Stimulated activated memory B cell treated with anti-CD40 and anti-IgM and Interleukin-4, amounts not matched to agents 10 μg/mL and 1 μg/mL and 100 μg/mL, for 72 hours (primary cell): Measurements from ENCODE around the gene GALNT2.
A peak's percentile ranks its signal among the peaks of the same experiment; 100 is the strongest.

Experiments
- ATAC-seq: fragments of 150-1000 bp; cut with Tn5 transposase; 2 replicates; pipeline ENCODE4 v1.10.0; 2021
- H3K27ac Mint-ChIP-seq: one replicate; pipeline ENCODE4 v1.8.0; 2022; ENCODE audit warnings: mild to moderate bottlenecking, mixed read lengths
- H3K27me3 Mint-ChIP-seq: one replicate; pipeline ENCODE4 v1.8.0; 2022; ENCODE audit warnings: mixed read lengths
- H3K36me3 Mint-ChIP-seq: one replicate; pipeline ENCODE4 v1.8.0; 2022; ENCODE audit warnings: mixed read lengths
- H3K4me1 Mint-ChIP-seq: one replicate; pipeline ENCODE4 v1.8.0; 2022; ENCODE audit warnings: mixed read lengths
- H3K4me3 Mint-ChIP-seq: one replicate; pipeline ENCODE4 v1.8.0; 2022; ENCODE audit warnings: mild to moderate bottlenecking, moderate library complexity, mixed read lengths
- H3K9me3 Mint-ChIP-seq: one replicate; pipeline ENCODE4 v1.8.0; 2022; ENCODE audit warnings: mixed read lengths

GALNT2 gene

DNA sequence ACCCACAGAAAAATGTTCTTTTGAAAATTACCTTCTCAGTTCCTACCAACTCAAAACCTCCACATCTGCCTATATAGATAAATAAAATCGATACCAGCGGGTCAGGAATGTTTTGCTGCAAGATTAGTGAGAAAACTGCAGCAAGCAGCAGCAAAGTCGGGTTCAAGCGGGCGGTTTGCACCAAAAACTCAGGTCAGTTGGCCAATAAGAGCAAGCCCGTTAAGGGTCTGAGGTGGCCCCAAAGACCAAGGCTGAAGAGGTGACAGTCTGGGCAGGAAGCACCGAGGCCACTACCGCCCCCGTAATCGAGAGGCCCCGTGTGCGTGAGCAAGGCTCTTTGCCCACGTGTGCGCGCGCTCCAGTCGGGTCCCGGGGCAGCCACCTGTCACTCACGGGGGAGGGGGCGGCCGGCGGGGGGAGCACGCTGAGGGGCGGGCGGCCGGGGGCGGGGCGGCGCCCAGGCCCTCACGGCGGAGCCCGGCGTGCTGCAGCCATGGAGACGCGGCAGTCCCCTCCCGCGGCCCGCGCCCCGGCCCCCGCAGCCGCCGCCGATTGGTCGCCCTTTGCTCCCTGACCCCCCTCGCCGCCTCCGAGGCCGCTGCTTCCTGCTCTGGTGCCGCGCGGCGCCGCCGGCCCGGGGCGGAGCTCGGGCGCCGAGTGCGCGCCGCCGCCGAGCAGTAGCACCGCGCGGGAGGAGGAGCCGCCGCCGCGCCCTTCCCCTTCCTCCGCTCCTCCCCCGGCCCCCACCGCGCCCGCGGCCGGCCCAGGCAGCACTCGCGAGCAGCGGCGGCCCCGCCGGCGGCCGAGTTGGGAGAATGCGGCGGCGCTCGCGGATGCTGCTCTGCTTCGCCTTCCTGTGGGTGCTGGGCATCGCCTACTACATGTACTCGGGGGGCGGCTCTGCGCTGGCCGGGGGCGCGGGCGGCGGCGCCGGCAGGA, at the start of gene GALNT2:
GALNT2 (plus strand) TSS at position 773 of the 939 bp plus-strand sequence; CDS start at position 816, 43 bp downstream.
- peaks cover 53% of the 10 kb centered on the region for H3K4me1 Mint-ChIP-seq
- ATAC-seq: peak; percentile 95
- no peaks in the 10 kb centered on the region for H3K27me3 Mint-ChIP-seq
- H3K27ac Mint-ChIP-seq: peak within 1 kb of the TSS; percentile 92
- peaks cover 4% of the 10 kb centered on the region for H3K9me3 Mint-ChIP-seq
- peaks cover 1% of the 10 kb centered on the region for H3K36me3 Mint-ChIP-seq
- peak within 1 kb of the TSS; percentile 96 for H3K4me3 Mint-ChIP-seq

- peaks cover 3% of the 10 kb centered on the region for H3K9me3 Mint-ChIP-seq
- peaks cover 23% of the 10 kb centered on the region for H3K27me3 Mint-ChIP-seq
- ATAC-seq: no peak
- H3K4me3 Mint-ChIP-seq: no peak overlapping the region
- H3K36me3 Mint-ChIP-seq: no peaks in the 10 kb centered on the region
- H3K4me1 Mint-ChIP-seq: no peaks in the 10 kb centered on the region
- H3K27ac Mint-ChIP-seq: no peak overlapping the region
Measured at GRCh38 chr1:230020451-230020850, 46.6 kb upstream of the GALNT2 start.

DNA sequence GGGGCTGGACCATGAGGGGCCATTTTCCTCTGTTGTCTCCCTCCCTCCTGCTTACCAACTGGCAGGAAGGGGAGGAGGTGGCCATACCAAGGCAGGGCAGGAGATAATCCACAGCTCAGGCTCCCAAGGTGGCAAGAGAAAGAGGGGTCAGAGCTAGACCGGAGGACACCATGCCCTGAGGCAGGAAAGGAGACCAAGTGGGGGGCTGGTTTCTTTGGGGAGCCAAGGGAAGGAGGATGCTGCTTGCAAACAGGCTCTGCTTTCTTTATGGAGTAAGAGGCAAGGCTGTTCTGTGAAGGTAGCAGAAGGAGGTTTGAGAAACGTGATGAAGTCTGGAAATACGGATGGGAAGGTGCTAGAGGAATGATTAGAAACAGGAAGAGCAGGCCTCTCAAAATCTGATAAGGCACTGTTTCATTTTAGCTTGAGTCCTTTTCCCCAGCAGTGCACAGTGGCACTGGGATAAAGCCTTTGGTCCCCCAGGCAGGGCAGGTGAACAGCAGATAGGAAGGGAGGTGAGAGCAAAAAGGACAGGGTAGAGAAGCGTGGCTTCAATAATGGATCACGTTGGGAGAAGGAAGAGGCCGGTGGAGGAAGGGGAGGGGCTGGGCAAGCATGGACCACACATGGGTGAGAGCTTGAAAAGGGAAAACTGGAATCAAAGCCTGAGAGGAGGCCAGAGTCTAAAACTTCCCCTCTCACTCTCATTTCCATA, 44.2 kb upstream of the GALNT2 start:
- ATAC-seq: no peak
- Mint-ChIP-seq H3K4me1 (no peaks in the 10 kb centered on the region), H3K36me3 (peaks cover 5% of the 10 kb centered on the region), H3K4me3 (no peak overlapping the region), H3K9me3 (peaks cover 7% of the 10 kb centered on the region), H3K27me3 (peaks cover 23% of the 10 kb centered on the region), H3K27ac (no peak overlapping the region)

GRCh38 chr1:230025686-230026085, 41.4 kb upstream of the GALNT2 start:
- H3K36me3 Mint-ChIP-seq: peaks cover 5% of the 10 kb centered on the region
- no peak for ATAC-seq

DNA sequence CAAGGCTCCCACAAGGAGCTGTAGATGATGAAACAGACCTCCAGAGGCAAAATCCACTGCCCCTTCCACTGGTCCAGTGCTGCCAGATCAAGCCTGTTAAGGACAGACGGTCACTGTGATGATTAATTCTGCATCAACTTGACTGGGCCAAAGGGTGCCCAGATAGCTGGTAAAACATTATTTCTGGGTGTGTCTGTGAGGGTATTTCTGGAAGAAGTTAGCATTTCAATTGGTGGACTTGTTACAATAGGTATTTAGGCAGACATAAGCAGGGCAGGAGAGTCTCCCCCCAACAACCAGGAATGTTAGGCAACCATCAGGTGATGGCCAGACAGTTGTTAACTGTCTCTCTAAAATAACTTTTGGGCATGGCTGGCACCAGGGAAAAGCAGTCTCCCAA, 40.9 kb upstream of the GALNT2 start:
- H3K4me3 Mint-ChIP-seq: no peak overlapping the region
- peaks cover 5% of the 10 kb centered on the region for H3K36me3 Mint-ChIP-seq
- peaks cover 4% of the 10 kb centered on the region for H3K4me1 Mint-ChIP-seq
- peaks cover 7% of the 10 kb centered on the region for H3K9me3 Mint-ChIP-seq
- peaks cover 22% of the 10 kb centered on the region for H3K27me3 Mint-ChIP-seq
- ATAC-seq: no peak
- H3K27ac Mint-ChIP-seq: no peak overlapping the region

More at GRCh38 chr1:230025686-230026085, 41.4 kb upstream of the GALNT2 start:
- H3K27ac Mint-ChIP-seq: no peak overlapping the region
- H3K4me3 Mint-ChIP-seq: no peak overlapping the region
- no peaks in the 10 kb centered on the region for H3K4me1 Mint-ChIP-seq
- peaks cover 7% of the 10 kb centered on the region for H3K9me3 Mint-ChIP-seq
- H3K27me3 Mint-ChIP-seq: peaks cover 23% of the 10 kb centered on the region

GRCh38 chr1:230026572-230026971, 40.5 kb upstream of the GALNT2 start:
- H3K4me3 Mint-ChIP-seq: no peak overlapping the region
- H3K4me1 Mint-ChIP-seq: peaks cover 6% of the 10 kb centered on the region
- peaks cover 7% of the 10 kb centered on the region for H3K9me3 Mint-ChIP-seq
- H3K36me3 Mint-ChIP-seq: peaks cover 5% of the 10 kb centered on the region
- ATAC-seq: no peak
- peaks cover 18% of the 10 kb centered on the region for H3K27me3 Mint-ChIP-seq
- no peak overlapping the region for H3K27ac Mint-ChIP-seq

GRCh38 chr1:230028602-230029223, 38.3 kb upstream of the GALNT2 start:
- H3K4me3 Mint-ChIP-seq: no peak overlapping the region
- H3K36me3 Mint-ChIP-seq: peaks cover 5% of the 10 kb centered on the region
- no peak overlapping the region for H3K27ac Mint-ChIP-seq
- H3K4me1 Mint-ChIP-seq: peaks cover 6% of the 10 kb centered on the region
- H3K9me3 Mint-ChIP-seq: peaks cover 7% of the 10 kb centered on the region
- H3K27me3 Mint-ChIP-seq: no peaks in the 10 kb centered on the region
- no peak for ATAC-seq

DNA sequence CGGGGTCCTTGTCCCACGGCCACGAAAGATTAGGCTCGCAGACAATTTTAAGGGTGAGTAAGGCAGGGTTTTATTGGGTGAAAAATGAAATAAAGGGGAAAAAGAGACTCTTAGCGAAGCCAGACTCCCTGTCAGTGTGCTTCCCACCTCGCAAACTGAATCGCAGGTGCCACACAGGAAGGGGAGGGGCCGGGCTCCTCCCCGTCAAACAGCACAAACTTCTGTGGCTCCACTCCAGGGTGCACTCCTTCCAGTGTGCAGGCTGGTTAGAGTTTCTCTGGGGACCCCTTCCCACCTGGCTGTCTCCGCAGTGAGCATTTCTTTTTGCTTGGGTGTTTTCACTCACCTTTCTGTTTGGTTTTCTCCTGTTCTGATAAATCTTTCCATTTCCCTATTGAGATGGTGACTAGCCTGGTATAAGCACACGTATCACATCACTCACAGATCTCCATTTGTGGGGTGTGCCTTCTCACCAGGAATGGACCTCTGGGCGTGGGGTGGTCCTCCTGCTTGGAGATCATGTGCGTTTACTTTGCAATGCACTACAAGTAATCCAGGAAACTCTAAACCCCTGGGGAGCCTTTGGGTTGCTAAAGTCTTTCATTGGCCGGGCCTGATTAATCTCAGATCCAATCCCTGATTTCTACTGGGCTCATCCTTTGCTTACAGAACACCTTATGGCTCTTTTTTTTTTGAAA, 37.6 kb upstream of the GALNT2 start:
- no peaks in the 10 kb centered on the region for H3K27me3 Mint-ChIP-seq
- H3K27ac Mint-ChIP-seq: no peak overlapping the region
- H3K9me3 Mint-ChIP-seq: peaks cover 4% of the 10 kb centered on the region
- peaks cover 5% of the 10 kb centered on the region for H3K36me3 Mint-ChIP-seq
- ATAC-seq: no peak
- no peak overlapping the region for H3K4me3 Mint-ChIP-seq
- peaks cover 6% of the 10 kb centered on the region for H3K4me1 Mint-ChIP-seq

GRCh38 chr1:230030122-230030821, 36.8 kb upstream of the GALNT2 start:
- no peak for ATAC-seq
- Mint-ChIP-seq H3K4me3 (no peak overlapping the region), H3K27me3 (no peaks in the 10 kb centered on the region), H3K36me3 (peaks cover 5% of the 10 kb centered on the region), H3K4me1 (peaks cover 6% of the 10 kb centered on the region), H3K27ac (no peak overlapping the region), H3K9me3 (peaks cover 4% of the 10 kb centered on the region)

GRCh38 chr1:230031131-230031530, 35.9 kb upstream of the GALNT2 start:
- H3K36me3 Mint-ChIP-seq: peaks cover under 1% of the 10 kb centered on the region
- no peak overlapping the region for H3K27ac Mint-ChIP-seq
- H3K9me3 Mint-ChIP-seq: no peaks in the 10 kb centered on the region
- H3K4me1 Mint-ChIP-seq: peaks cover 6% of the 10 kb centered on the region
- H3K4me3 Mint-ChIP-seq: no peak overlapping the region
- ATAC-seq: no peak
- no peaks in the 10 kb centered on the region for H3K27me3 Mint-ChIP-seq

DNA sequence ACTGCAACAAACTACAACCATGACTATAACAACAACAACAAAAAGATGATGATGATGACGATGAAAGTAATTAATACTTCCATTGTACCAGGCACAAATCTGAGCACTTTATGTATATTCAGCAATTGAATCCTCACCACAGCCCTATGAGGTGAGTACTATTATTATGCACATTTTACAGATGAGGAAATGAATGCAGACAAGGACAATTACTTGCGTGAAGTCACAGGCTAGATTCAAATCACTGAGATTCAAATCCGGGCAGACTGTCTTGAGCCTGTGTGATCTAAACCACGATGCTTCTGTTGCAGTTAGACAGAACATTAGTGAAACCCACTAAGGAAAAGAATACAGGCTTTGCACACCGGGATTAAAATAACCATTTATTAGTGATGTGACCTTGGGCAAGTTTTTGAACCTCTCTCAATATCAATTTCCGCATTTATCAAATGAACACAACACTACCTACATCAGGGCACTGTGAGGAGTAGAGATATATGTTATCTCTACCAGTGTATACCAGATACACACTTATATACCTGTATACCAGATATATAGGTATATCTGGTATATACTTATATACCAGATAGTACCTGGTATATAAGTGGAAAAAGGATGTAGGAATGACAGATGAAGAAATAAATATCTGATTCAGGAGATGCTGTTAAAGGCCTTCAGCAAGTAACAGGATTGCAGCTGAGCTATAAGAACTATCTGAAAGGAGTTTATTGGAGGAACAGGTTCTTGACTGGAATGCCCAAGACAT, 34.3 kb upstream of the GALNT2 start:
- no peak for ATAC-seq
- Mint-ChIP-seq H3K9me3 (peaks cover 3% of the 10 kb centered on the region), H3K36me3 (peaks cover 5% of the 10 kb centered on the region), H3K4me3 (no peak overlapping the region), H3K27ac (no peak overlapping the region), H3K27me3 (peaks cover under 1% of the 10 kb centered on the region), H3K4me1 (peaks cover 6% of the 10 kb centered on the region)

DNA sequence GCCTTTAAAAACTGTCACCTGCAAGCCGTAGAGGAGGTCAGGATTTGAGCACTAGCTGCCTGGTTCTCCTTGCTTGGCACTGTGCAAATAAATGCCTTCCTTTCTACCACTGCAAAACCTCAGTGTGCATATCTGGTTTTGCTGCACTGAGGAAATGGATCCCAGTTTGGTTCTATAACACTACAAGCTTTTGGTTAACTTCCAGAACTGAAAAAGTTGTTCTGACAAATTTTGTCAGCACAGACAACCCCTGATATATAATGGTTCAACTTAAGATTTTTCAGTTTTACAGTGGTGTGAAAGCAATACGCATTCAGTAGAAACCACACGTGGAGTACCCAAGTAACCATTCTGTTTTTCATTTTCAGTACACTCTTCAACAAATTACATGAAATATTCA, 29.8 kb upstream of the GALNT2 start:
- Mint-ChIP-seq H3K27ac (no peak overlapping the region), H3K4me3 (no peak overlapping the region), H3K9me3 (peaks cover 8% of the 10 kb centered on the region), H3K27me3 (peaks cover 22% of the 10 kb centered on the region), H3K36me3 (peaks cover 5% of the 10 kb centered on the region), H3K4me1 (no peaks in the 10 kb centered on the region)
- no peak for ATAC-seq

DNA sequence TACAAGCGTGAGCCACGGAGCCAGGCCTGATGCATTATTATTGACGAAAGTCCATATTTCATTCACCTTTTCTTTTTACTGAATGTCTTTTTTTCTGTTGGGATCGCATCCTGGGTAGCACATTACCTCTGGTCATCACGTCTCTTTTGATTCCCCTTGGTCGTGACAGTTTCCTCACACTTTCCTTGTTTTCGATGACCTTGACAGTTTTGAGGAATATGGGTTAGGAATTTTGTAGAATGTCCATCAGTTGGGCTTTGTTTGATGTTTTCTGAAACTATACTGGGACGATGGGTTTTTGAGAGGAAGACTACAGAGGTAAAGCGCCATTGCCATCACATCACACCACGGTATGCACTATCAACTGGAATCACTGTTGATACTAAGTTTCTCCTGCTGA, 26.6 kb upstream of the GALNT2 start:
- no peak for ATAC-seq
- Mint-ChIP-seq H3K36me3 (peaks cover 5% of the 10 kb centered on the region), H3K27me3 (peaks cover 54% of the 10 kb centered on the region), H3K4me1 (no peaks in the 10 kb centered on the region), H3K27ac (no peak overlapping the region), H3K4me3 (no peak overlapping the region), H3K9me3 (peaks cover 8% of the 10 kb centered on the region)

GRCh38 chr1:230043081-230043480, 24.0 kb upstream of the GALNT2 start:
- no peak overlapping the region for H3K4me3 Mint-ChIP-seq
- no peaks in the 10 kb centered on the region for H3K36me3 Mint-ChIP-seq
- H3K9me3 Mint-ChIP-seq: peaks cover 3% of the 10 kb centered on the region
- no peak overlapping the region for H3K27ac Mint-ChIP-seq
- peaks cover 62% of the 10 kb centered on the region for H3K27me3 Mint-ChIP-seq
- no peak for ATAC-seq
- H3K4me1 Mint-ChIP-seq: no peaks in the 10 kb centered on the region
